AG04450 (cell line): ENCODE measurements around the gene RFX5. TPM values are rescaled to one million over a fixed set of nuclear protein-coding genes. Genes with fewer than 3 reads are reported as not detected.
A peak's percentile ranks its signal among the peaks of the same experiment; 100 is the strongest.

Experiments
- CTCF ChIA-PET: fragments of 300-600, 350-600 bp; formaldehyde crosslinking; extraction: SDS; loops from one replicate; lab custom pipeline; 2022; ENCODE audit warnings: antibody characterized with exemption, inconsistent platforms; lab: Charles Lee
- POLR2A ChIA-PET: fragments of 350-600 bp; formaldehyde crosslinking; extraction: SDS; loops from one replicate; lab custom pipeline; 2021; ENCODE audit warnings: antibody characterized with exemption, inconsistent platforms; lab: Yijun Ruan, JAX
- DNase-seq: peaks from one replicate; pipeline ENCODE4 v3.0.0-alpha.2; 2011; ENCODE audit warnings: low read depth, low spot score
- H3K27ac ChIP-seq: one replicate; pipeline ENCODE4 v1.5.1; 2012; ENCODE audit warnings: low read depth, low read length, control low read depth
- H3K27me3 ChIP-seq: one replicate; pipeline ENCODE4 v1.6.0; 2012; ENCODE audit warnings: low read length; ENCODE audit not compliant: control insufficient read depth, insufficient read depth
- H3K4me3 ChIP-seq: 2 replicates; pipeline ENCODE4 v1.5.1; 2011; ENCODE audit warnings: mild to moderate bottlenecking, low read depth, low read length, control low read depth
- H3K9me3 ChIP-seq: 2 replicates; pipeline ENCODE4 v1.5.1; 2012; ENCODE audit warnings: low read length; ENCODE audit not compliant: control insufficient read depth, insufficient read depth
- CTCF ChIP-seq: IDR thresholded peaks from 2 replicates; pipeline ENCODE4 v1.5.1; 2011; ENCODE audit warnings: low read depth, low read length, control low read depth, inconsistent platforms
- polyA plus RNA-seq: library from polyadenylated mRNA; depleted of rRNA; stranded (reverse); fragments of >200 nt; gene quantifications from 2 replicates; pipeline ENCODE4 v1.2.3, GENCODE V29; 2011

The RFX5 gene
- polyA plus RNA-seq, 1 experiment, result 40.9 TPM

GRCh38 chr1:151347523-151348246, 633 bp upstream of the RFX5 start:
- H3K27ac ChIP-seq, result peak overlapping the region; percentile 73
- H3K4me3 ChIP-seq, result peak overlapping the region; percentile 46
- H3K27me3 ChIP-seq, result no peaks in the 10 kb centered on the region
- ChIA-PET CTCF (interaction anchor here (0.9 kb wide), 1 partner anchor 66 kb away, joined by 3 read pairs; the partner anchor contains the start of gene ZNF687), POLR2A (interaction anchor here (0.7 kb wide), 2 partner anchors 51 to 56 kb away, joined by 3 read pairs; no protein-coding TSS in a partner anchor)
- DNase-seq, result no peak
- no peak for TF ChIP-seq CTCF
- H3K9me3 ChIP-seq, result peaks cover 18% of the 10 kb centered on the region

GRCh38 chr1:151346082-151346768, 827 bp downstream of the RFX5 start:
- DNase-seq, result no peak
- H3K27ac ChIP-seq, result peak overlapping the region; percentile 96
- no peaks in the 10 kb centered on the region for H3K27me3 ChIP-seq
- TF ChIP-seq CTCF, result no peak
- CTCF ChIA-PET, result no interaction called here
- H3K9me3 ChIP-seq, result peaks cover 4% of the 10 kb centered on the region
- peak overlapping the region; percentile 86 for H3K4me3 ChIP-seq
- POLR2A ChIA-PET, result no interaction called here

DNA sequence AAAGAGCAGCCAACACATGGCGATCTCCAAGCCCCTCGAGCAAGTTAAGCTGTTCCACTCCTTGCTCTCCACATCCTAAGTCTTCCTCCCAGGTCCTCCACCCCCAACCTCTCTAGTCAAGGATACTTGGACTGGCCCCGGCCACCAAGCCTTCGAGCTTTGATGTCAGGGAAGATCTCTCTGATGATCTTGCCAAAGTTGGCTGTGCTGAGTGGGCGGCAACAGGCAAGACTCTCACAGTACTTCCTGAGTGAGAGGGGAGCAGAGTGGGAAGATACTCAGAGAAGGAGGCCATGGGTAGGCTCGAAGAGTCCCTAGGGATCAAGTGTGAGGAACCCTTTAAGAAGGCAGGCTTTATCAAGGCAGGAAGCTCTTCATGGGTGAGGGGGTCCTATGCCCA, 2.8 kb downstream of the RFX5 start:
- ChIA-PET POLR2A (no interaction called here), CTCF (interaction anchor here (0.5 to 3.1 kb wide), 3 partner anchors 13 to 93 kb away, joined by 4 to 12 read pairs (median 5); no protein-coding TSS in a partner anchor)
- no peak for DNase-seq
- TF ChIP-seq CTCF, result no peak
- Histone ChIP-seq H3K4me3 (no peak overlapping the region), H3K27me3 (no peaks in the 10 kb centered on the region), H3K9me3 (no peaks in the 10 kb centered on the region), H3K27ac (no peak overlapping the region)

GRCh38 chr1:151343587-151343986, 3.5 kb downstream of the RFX5 start:
- ChIA-PET CTCF (interaction anchor here (0.6 to 3.1 kb wide), 2 partner anchors 13 to 43 kb away, joined by 4 to 12 read pairs; no protein-coding TSS in a partner anchor), POLR2A (no interaction called here)
- no peak overlapping the region for H3K4me3 ChIP-seq
- no peak overlapping the region for H3K27ac ChIP-seq
- no peaks in the 10 kb centered on the region for H3K9me3 ChIP-seq
- H3K27me3 ChIP-seq, result no peaks in the 10 kb centered on the region
- no peak for DNase-seq
- TF ChIP-seq CTCF, result no peak
